ENCODE data around the gene PGAP6. TPM values are rescaled to one million over a fixed set of nuclear protein-coding genes. Genes with fewer than 3 reads are reported as not detected.
"Not testable (repeated sequence)": the region's sequence is repeated elsewhere in the genome, so short reads cannot be mapped to it uniquely, and the experiment has no call there.

PGAP6 gene, protein sequence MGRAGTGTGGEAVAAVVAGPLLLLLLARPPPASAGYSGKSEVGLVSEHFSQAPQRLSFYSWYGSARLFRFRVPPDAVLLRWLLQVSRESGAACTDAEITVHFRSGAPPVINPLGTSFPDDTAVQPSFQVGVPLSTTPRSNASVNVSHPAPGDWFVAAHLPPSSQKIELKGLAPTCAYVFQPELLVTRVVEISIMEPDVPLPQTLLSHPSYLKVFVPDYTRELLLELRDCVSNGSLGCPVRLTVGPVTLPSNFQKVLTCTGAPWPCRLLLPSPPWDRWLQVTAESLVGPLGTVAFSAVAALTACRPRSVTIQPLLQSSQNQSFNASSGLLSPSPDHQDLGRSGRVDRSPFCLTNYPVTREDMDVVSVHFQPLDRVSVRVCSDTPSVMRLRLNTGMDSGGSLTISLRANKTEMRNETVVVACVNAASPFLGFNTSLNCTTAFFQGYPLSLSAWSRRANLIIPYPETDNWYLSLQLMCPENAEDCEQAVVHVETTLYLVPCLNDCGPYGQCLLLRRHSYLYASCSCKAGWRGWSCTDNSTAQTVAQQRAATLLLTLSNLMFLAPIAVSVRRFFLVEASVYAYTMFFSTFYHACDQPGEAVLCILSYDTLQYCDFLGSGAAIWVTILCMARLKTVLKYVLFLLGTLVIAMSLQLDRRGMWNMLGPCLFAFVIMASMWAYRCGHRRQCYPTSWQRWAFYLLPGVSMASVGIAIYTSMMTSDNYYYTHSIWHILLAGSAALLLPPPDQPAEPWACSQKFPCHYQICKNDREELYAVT
- 10 to 100 TPM; 16.0 to 35.9 (median 23.7) TPM for polyA plus RNA-seq

DNA sequence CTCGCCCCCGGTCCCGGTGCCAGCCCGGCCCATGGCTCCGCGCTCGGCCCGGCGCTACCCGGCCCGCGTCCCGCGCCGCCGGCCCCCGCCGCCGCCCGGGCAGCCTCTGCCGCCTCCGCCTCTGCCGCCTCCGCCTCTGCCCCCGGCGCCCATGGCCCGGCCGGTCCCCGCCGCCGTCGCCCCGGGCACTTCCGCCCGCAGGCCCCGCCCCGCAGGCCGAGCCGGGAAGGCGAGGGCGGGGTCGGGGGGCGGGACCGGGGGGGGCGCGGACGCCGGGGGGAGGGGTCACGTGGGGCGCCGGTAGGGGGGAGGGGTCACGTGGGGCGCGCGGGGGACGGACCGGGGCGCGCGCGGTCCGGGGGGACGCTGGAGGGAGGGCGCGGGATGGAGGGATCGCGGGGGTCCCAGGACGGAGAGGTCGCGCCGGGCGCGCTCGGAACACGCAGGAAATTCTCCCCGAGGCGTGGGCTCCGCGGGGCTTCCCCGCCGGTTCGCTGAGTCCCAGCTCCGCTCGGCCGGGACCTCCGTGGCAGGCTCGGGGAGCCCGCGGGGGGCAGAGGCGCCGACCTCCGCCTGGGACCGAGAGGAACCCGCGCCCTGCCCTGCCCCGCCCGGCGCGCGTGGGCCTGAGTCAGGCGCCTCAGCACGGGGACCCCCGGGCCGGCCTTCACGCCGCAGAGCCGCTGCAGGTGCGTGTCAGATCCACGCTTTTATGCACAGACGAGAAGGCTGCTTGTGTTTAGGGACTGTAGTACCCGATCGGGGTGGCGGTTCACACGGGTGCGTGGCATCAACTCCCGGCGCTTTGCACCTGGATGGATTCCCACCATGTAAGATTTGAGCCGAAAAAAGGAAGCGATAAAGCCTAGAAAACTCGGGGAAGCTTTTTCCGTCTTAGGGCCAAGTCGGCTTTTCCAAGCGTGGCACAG, at the start of gene PGAP6:
TSS of gene PGAP6 (minus strand) at position 190 of the 929 bp plus-strand sequence. CDS start at position 33, 157 bp downstream.
- H3K27ac Mint-ChIP-seq = peak within 1 kb of the TSS in 5 of 6 donors; percentile 72 to 88 (median 82)
- peak within 1 kb of the TSS; percentile 87 to 91 (median 88) for H3K4me3 Mint-ChIP-seq
- DNase-seq = peak; percentile 71 to 75 (median 71)
- H3K9me3 Mint-ChIP-seq = no peaks in the 10 kb centered on the region
- no peaks in the 10 kb centered on the region for H3K36me3 Mint-ChIP-seq
- peaks cover 6 to 11% (median 10%) of the 10 kb centered on the region in 3 donors for H3K27me3 Mint-ChIP-seq (ENCODE audit: low read depth in 3 of 3)
- H3K4me1 Mint-ChIP-seq = peaks cover 15 to 24% of the 10 kb centered on the region in 2 donors

DNA sequence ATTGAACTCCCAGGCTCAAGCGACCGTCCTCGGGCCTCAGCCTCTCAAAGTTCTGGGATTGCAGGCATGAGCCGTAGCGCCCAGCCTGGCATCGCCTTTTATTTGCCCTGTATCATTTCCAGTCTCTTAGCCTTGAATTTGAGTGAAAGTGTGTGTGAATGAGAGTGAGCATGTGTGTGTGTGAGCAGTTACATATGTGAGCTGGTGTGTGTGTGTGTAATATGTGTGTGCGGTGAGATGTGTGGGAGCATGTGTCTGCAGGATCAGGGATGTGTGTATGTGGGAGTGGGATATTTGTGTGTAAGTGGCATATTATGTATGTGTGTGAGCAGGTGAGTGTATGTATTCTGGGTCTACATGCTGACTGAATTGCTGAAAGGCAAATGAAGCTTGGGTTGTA, 49.1 kb upstream of the PGAP6 start:
- Mint-ChIP-seq H3K9me3 (no peaks in the 10 kb centered on the region), H3K4me1 (peaks cover 24 to 26% of the 10 kb centered on the region in 2 donors), H3K36me3 (peaks cover 0 to 5% (median 0%) of the 10 kb centered on the region in 3 donors), H3K4me3 (no peak overlapping the region), H3K27ac (no peak overlapping the region), H3K27me3 (ENCODE audit: low read depth in 3 of 3) (peaks cover 0 to 3% (median 0%) of the 10 kb centered on the region in 3 donors)
- DNase-seq = no peak

DNA sequence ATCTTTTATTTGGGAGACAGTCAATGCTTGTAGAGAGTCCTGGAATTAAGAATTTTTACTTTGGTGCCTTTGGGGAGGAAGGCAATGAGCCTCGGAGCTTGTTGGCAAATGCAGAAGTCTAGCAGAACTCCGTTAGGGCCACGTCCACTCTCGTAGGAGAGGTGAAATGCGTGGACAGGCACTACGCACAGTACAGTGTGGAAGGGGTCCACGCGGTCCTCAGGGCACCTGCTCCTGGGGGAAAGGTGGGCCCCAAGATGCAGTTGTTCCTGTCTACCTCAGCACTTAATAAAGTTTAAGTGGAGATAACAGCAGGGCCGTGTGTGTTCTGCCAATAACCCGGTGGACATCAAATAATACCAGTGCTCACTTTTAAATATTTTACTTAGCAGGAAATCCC, 45.5 kb upstream of the PGAP6 start:
- H3K9me3 Mint-ChIP-seq = no peaks in the 10 kb centered on the region
- peak overlapping the region; percentile 84 to 88 (median 87) for H3K4me3 Mint-ChIP-seq
- H3K27me3 Mint-ChIP-seq (ENCODE audit: low read depth in 3 of 3) = peaks cover 3 to 4% (median 3%) of the 10 kb centered on the region in 3 donors
- DNase-seq = no peak
- peak overlapping the region; percentile 52 to 90 (median 76) for H3K27ac Mint-ChIP-seq
- H3K36me3 Mint-ChIP-seq = peaks cover 0 to 5% (median 0%) of the 10 kb centered on the region in 3 donors
- H3K4me1 Mint-ChIP-seq = peaks cover 32 to 33% of the 10 kb centered on the region in 2 donors

DNA sequence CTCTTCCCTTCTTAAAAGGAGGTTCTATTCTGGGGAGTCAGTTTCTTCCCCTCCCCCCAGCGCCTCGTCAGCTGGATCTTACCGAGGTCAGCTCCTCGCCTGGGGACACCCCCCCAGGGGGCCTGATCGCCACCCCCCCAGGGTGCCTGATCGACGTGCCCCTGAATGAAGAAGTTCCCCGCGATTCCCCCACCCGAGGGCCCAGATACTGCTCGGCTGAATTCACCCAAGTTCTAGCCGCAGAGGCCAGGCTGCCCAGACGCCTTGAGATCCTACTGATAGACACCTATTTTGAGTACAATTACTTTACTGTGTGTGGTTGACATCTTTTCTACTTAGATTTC, 45.1 kb upstream of the PGAP6 start:
- H3K9me3 Mint-ChIP-seq = no peaks in the 10 kb centered on the region
- H3K4me3 Mint-ChIP-seq = peak overlapping the region; percentile 84 to 88 (median 87)
- peak overlapping the region; percentile 68 to 90 (median 81) for H3K27ac Mint-ChIP-seq
- DNase-seq = no peak
- H3K4me1 Mint-ChIP-seq = peaks cover 32 to 33% of the 10 kb centered on the region in 2 donors
- H3K27me3 Mint-ChIP-seq (ENCODE audit: low read depth in 3 of 3) = peaks cover 3 to 4% (median 3%) of the 10 kb centered on the region in 3 donors
- H3K36me3 Mint-ChIP-seq = peaks cover 0 to 5% (median 0%) of the 10 kb centered on the region in 3 donors

DNA sequence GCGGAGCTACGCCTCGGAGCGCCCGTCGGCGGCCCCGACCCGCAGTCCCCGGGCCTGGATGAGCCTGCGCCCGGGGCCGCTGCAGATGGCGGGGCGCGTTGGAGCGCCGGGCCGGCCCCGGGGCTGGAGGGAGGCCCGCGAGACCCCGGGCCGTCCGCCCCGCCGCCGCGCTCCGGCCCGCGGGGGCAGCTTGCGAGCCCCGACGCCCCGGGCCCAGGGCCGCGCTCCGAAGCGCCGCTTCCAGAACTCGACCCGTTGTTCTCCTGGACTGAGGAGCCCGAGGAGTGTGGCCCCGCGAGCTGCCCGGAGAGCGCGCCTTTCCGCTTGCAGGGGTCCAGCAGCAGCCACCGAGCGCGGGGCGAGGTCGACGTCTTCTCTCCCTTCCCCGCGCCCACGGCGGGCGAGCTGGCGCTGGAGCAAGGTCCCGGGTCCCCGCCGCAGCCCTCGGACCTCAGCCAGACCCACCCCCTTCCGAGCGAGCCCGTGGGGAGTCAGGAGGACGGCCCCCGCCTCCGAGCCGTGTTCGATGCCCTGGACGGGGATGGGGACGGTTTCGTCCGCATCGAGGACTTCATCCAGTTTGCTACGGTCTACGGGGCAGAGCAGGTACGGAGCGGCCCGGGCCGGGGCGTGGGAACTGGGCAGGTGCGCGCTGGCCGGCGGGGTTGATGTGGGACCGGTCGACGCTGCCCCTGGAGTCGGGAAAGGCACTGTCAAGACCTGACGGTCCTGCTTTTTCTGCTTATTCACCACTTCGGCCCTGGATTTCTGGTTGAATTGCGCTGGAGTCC, 44.5 kb upstream of the PGAP6 start:
- peaks cover 3 to 4% (median 3%) of the 10 kb centered on the region in 3 donors for H3K27me3 Mint-ChIP-seq (ENCODE audit: low read depth in 3 of 3)
- H3K4me3 Mint-ChIP-seq = peak overlapping the region; percentile 84 to 88 (median 87)
- no peaks in the 10 kb centered on the region for H3K9me3 Mint-ChIP-seq
- no peak for DNase-seq
- peaks cover 32% of the 10 kb centered on the region in 2 donors for H3K4me1 Mint-ChIP-seq
- H3K36me3 Mint-ChIP-seq = peaks cover 0 to 5% (median 0%) of the 10 kb centered on the region in 3 donors
- peak overlapping the region; percentile 48 to 90 (median 81) for H3K27ac Mint-ChIP-seq

DNA sequence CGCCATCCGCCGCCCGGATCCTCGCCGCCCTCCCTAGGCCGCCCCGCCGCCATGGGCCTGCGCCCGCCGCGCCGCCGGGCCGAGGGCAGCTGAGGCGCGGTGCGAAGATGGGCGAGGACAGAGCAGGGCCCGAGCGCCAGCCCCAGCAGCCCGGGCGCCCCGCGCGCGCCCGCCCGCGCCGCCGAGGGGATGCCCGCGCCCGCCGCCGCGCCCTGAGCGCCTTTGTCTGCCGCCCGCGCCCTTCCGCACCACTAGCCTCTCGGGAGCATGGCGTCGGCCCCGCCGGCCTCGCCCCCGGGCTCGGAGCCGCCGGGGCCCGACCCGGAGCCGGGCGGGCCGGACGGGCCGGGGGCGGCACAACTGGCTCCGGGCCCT, 43.9 kb upstream of the PGAP6 start:
- H3K9me3 Mint-ChIP-seq = no peaks in the 10 kb centered on the region
- peaks cover 0 to 5% (median 0%) of the 10 kb centered on the region in 3 donors for H3K36me3 Mint-ChIP-seq
- peaks cover 3 to 4% (median 3%) of the 10 kb centered on the region in 3 donors for H3K27me3 Mint-ChIP-seq (ENCODE audit: low read depth in 3 of 3)
- H3K27ac Mint-ChIP-seq = peak overlapping the region in 3 of 6 donors; percentile 74 to 94 (median 89)
- H3K4me1 Mint-ChIP-seq = peaks cover 32% of the 10 kb centered on the region in 2 donors
- peak overlapping the region; percentile 85 to 90 (median 89) for H3K4me3 Mint-ChIP-seq
- no peak for DNase-seq

DNA sequence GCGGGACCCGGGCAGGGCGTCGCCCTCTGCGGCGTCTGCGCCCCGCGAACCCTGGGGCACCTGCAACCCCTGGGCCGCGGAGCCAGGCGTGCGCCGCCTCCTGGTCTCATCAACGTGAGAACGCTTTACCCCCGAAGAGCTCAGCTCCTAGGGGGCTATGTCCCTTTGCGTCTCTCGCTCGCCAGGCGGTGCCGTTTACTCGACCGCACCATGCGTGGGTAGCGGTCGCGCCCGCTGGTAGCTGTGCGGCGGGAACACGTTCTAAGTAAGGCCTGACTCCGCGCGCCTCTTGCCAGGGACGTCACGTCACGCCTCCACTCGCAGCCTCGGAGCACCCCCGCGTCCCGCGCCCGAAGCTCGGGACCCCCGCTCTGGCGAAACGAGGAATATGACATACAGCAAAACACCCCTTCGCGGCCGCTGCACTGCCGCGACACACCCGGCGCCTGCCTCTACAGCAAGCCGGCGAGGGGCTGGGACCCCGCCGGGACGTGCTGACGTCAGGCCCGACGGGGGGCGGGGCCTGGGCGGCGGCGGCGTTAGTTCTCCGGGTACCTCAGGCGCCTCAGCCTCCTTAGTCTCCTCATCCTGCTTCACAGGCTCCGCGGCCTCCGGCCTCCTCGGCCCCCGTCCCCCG, 43.4 kb upstream of the PGAP6 start, which contains the start of gene RAB11FIP3:
TSS of gene RAB11FIP3 (plus strand) at position 568 of the 637 bp plus-strand sequence. CDS start 358 bp downstream, outside the sequence.
- H3K27ac Mint-ChIP-seq = peak within 1 kb of the TSS; percentile 86 to 97 (median 92)
- no peaks in the 10 kb centered on the region for H3K9me3 Mint-ChIP-seq
- peak within 1 kb of the TSS; percentile 85 to 90 (median 89) for H3K4me3 Mint-ChIP-seq
- peaks cover 3 to 4% (median 3%) of the 10 kb centered on the region in 3 donors for H3K27me3 Mint-ChIP-seq (ENCODE audit: low read depth in 3 of 3)
- peaks cover 32% of the 10 kb centered on the region in 2 donors for H3K4me1 Mint-ChIP-seq
- H3K36me3 Mint-ChIP-seq = peaks cover 0 to 5% (median 0%) of the 10 kb centered on the region in 3 donors
- peak; percentile 86 to 88 (median 88) for DNase-seq

DNA sequence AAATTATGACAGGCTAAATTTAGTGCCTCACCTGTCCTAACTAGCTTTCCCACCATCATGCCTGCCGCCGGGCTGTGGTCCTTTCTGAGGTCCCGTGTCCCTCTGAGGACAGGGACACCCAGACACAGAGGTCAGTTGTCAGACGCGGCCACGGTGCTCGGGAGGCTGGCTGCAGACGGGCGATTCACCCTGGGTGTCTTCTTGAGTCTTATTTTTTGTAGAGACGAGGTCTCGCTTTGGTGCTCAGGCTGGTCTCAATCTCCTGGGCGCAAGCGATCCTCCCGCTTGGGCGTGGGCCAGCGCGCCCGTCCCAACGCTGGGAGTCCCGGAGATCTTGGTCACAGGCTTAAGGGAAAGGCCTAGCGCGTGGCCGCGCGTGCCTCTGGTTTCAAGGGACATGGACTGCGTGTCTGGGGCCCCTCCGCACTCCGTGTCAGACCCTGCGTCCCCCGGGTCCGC, 42.9 kb upstream of the PGAP6 start:
- Mint-ChIP-seq H3K36me3 (peaks cover 0 to 5% (median 0%) of the 10 kb centered on the region in 3 donors), H3K27me3 (ENCODE audit: low read depth in 3 of 3) (peaks cover 3 to 4% (median 3%) of the 10 kb centered on the region in 3 donors), H3K4me3 (peak overlapping the region; percentile 85 to 90 (median 89)), H3K9me3 (no peaks in the 10 kb centered on the region), H3K4me1 (peaks cover 32% of the 10 kb centered on the region in 2 donors), H3K27ac (peak overlapping the region; percentile 23 to 89 (median 78))
- no peak for DNase-seq

DNA sequence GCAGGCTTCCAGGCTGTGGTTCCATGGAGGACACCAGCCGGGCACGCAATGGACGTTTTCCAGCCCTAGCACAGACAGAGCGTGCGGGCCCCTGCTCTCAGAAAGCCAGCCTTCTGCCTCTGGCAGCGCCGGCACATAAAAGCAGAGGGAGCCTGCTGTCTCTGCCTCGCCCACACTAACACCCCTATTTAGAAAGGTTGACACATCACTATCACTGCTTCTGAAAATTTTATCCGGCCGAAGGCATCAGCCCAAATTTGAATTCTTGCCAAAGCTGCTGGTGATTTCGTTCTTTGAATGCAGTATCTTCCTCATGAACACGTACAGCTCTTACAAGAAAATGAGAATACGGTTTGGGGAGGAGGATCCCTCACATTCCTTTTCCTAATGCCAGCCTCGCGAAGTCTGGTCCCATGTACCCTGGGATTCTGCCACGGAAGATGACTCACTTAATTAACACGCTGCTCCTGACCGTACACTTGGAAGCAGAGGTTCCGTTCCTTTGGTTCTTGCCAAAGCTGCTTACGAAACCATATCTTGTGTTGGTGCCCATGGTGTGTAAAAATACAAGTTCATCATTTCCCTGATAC, 42.4 kb upstream of the PGAP6 start:
- Mint-ChIP-seq H3K4me1 (peaks cover 30 to 32% of the 10 kb centered on the region in 2 donors), H3K4me3 (peak overlapping the region; percentile 85 to 90 (median 89)), H3K36me3 (peaks cover 0 to 5% (median 0%) of the 10 kb centered on the region in 3 donors), H3K27ac (peak overlapping the region; percentile 23 to 89 (median 78)), H3K27me3 (ENCODE audit: low read depth in 3 of 3) (peaks cover 3 to 4% (median 3%) of the 10 kb centered on the region in 3 donors), H3K9me3 (no peaks in the 10 kb centered on the region)
- no peak for DNase-seq

DNA sequence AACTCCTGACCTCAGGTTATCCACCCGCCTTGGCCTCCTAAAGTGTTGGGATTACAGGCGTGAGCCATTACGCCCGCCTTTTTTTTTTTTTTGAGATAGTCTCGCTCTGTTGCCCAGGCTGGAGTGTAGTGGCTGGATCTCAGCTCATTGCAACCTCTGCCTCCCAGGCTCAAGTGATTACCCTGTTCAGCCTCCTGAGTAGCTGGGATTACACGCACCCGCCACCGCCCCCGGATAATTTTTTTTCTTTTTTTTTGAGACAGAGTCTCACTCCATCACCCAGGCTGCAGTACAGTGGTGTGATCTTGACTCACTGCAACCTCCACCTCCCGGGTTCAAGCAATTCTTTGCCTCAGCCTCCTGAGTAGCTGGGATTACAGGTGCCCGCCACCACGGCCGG, 40.4 kb upstream of the PGAP6 start:
- not testable (repeated sequence) for H3K9me3 Mint-ChIP-seq; DNase-seq; H3K36me3 Mint-ChIP-seq; H3K27me3 Mint-ChIP-seq (ENCODE audit: low read depth in 3 of 3); H3K27ac Mint-ChIP-seq; H3K4me3 Mint-ChIP-seq
- H3K4me1 Mint-ChIP-seq = peaks cover 13 to 15% of the 10 kb centered on the region in 2 donors

DNA sequence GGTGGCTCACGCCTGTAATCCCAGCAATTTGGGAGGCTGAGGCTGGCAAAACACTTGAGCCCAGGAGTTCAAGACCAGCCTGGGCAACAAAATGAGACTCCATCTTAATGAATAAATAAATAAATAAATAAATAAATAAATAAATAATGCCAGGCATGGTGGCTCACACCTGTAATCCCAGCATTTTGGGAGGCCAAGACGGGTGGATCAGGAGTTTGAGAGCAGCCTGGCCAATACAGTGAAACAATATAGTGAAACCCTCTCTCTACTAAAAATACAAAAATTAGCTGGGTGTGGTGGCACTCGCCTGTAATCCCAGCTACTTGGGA, 33.4 kb upstream of the PGAP6 start:
- H3K27me3 Mint-ChIP-seq (ENCODE audit: low read depth in 3 of 3); H3K4me3 Mint-ChIP-seq; H3K27ac Mint-ChIP-seq; H3K9me3 Mint-ChIP-seq; DNase-seq; H3K36me3 Mint-ChIP-seq; H3K4me1 Mint-ChIP-seq: not testable (repeated sequence)
